GM18526 (cell line): ENCODE data around the gene YIPF4.

Experiments
- POLR2A ChIP-seq: IDR thresholded peaks from 3 replicates; pipeline ENCODE4 v1.6.1; 2011; ENCODE audit not compliant: insufficient read length; ENCODE audit errors: extremely low read depth

YIPF4 gene

GRCh38 chr2:32277674-32278477, at the start of gene YIPF4:
Gene YIPF4 (plus strand): TSS chr2:32277904. CDS start chr2:32278156, 252 bp downstream.
- peak; percentile 52 for TF ChIP-seq POLR2A

- no peak for TF ChIP-seq POLR2A
Measured at GRCh38 chr2:32228181-32228580, 49.5 kb upstream of the YIPF4 start.

GRCh38 chr2:32229635-32230034, 48.1 kb upstream of the YIPF4 start:
- TF ChIP-seq POLR2A = no peak

GRCh38 chr2:32231959-32232358, 45.7 kb upstream of the YIPF4 start:
- TF ChIP-seq POLR2A = no peak

- TF ChIP-seq POLR2A = no peak
Measured at GRCh38 chr2:32235315-32235714, 42.4 kb upstream of the YIPF4 start.

- TF ChIP-seq POLR2A = no peak
Measured at GRCh38 chr2:32237488-32237887, 40.2 kb upstream of the YIPF4 start.

- no peak for TF ChIP-seq POLR2A
Measured at GRCh38 chr2:32237996-32238395, 39.7 kb upstream of the YIPF4 start.

GRCh38 chr2:32242331-32242730, 35.4 kb upstream of the YIPF4 start:
- TF ChIP-seq POLR2A = no peak

- no peak for TF ChIP-seq POLR2A
Measured at GRCh38 chr2:32246911-32247310, 30.8 kb upstream of the YIPF4 start.

- no peak for TF ChIP-seq POLR2A
Measured at GRCh38 chr2:32248299-32248698, 29.4 kb upstream of the YIPF4 start.

- no peak for TF ChIP-seq POLR2A
Measured at GRCh38 chr2:32249731-32250236, 27.9 kb upstream of the YIPF4 start.

- TF ChIP-seq POLR2A = no peak
Measured at GRCh38 chr2:32250290-32250689, 27.4 kb upstream of the YIPF4 start.

- TF ChIP-seq POLR2A = no peak
Measured at GRCh38 chr2:32258242-32258641, 19.5 kb upstream of the YIPF4 start.

- TF ChIP-seq POLR2A = no peak
Measured at GRCh38 chr2:32260376-32260775, 17.3 kb upstream of the YIPF4 start.

GRCh38 chr2:32262105-32262504, 15.6 kb upstream of the YIPF4 start:
- no peak for TF ChIP-seq POLR2A

- no peak for TF ChIP-seq POLR2A
Measured at GRCh38 chr2:32264422-32265105, 13.1 kb upstream of the YIPF4 start, which contains the start of gene NLRC4. Gene NLRC4 (minus strand): TSS chr2:32264886. CDS start chr2:32256775, 8,111 bp downstream.
